Neural cell (in vitro differentiated cells): Measurements from ENCODE around the gene CFAP43.

ENCODE experiments used
- CTCF ChIP-seq: fragments of 450-650 bp; IDR thresholded peaks from 2 replicates; pipeline ENCODE4 v1.5.1; 2014; ENCODE audit warnings: antibody characterized with exemption, mild to moderate bottlenecking, moderate library complexity; ENCODE audit not compliant: poor library complexity, severe bottlenecking
- EP300 ChIP-seq: fragments of 450-650 bp; conservative IDR thresholded peaks from 2 replicates; pipeline ENCODE4 v1.6.1; 2014; ENCODE audit warnings: antibody characterized with exemption, mild to moderate bottlenecking, moderate library complexity; ENCODE audit not compliant: poor library complexity, severe bottlenecking
- EZH2 ChIP-seq: fragments of 200-600, 300-800 bp; shearing (Covaris generic), sonication (generic); IDR thresholded peaks from 2 replicates; pipeline ENCODE4 v1.6.1; 2014; ENCODE audit warnings: antibody characterized with exemption, low read length, borderline replicate concordance, mild to moderate bottlenecking; ENCODE audit not compliant: insufficient read depth, poor library complexity, severe bottlenecking
- MXI1 ChIP-seq: fragments of 450-650 bp; conservative IDR thresholded peaks from 2 replicates; pipeline ENCODE4 v1.6.1; 2014; ENCODE audit warnings: antibody characterized with exemption, mild to moderate bottlenecking; ENCODE audit not compliant: poor library complexity, severe bottlenecking
- POLR2AphosphoS5 ChIP-seq: IDR thresholded peaks from 2 replicates; pipeline ENCODE4 v1.6.1; 2012
- RAD21 ChIP-seq: fragments of 450-650 bp; conservative IDR thresholded peaks from 2 replicates; pipeline ENCODE4 v1.6.1; 2014; ENCODE audit warnings: antibody characterized with exemption, mild to moderate bottlenecking, moderate library complexity
- REST ChIP-seq: IDR thresholded peaks from 2 replicates; pipeline ENCODE4 v1.6.1; 2012; ENCODE audit warnings: borderline replicate concordance

GRCh38 chr10:104155591-104155990, 76.6 kb downstream of the CFAP43 start:
- TF ChIP-seq REST (no peak), CTCF (no peak), EZH2 (no peak), POLR2AphosphoS5 (no peak), RAD21 (no peak), MXI1 (no peak), EP300 (no peak)
